GM23338 (cell line): ENCODE results near the gene SLC13A4. TPM values are rescaled to one million over a fixed set of nuclear protein-coding genes. Genes with fewer than 3 reads are reported as not detected.

Experiments
- ATAC-seq: fragments of 200-7000 bp; cut with Tn5 transposase; 3 replicates; pipeline ENCODE4 v1.9.1; 2020
- DNase-seq: peaks from one replicate; pipeline ENCODE4 v3.0.0-alpha.2; 2015; ENCODE audit warnings: low spot score
- H2AFZ ChIP-seq: fragments of 200-600 bp; sonication (generic); 2 replicates; pipeline ENCODE4 v1.8.0; 2016; ENCODE audit warnings: antibody characterized with exemption, mild to moderate bottlenecking, moderate library complexity
- H3F3A ChIP-seq: fragments of 200-600 bp; sonication (generic); replicated peaks from 2 replicates; pipeline ENCODE4 v1.8.0; 2017; ENCODE audit warnings: antibody characterized with exemption, mixed run types, low read depth
- H3K27ac ChIP-seq: fragments of 200-600 bp; sonication (generic); 2 replicates; pipeline ENCODE4 v1.6.1; 2016; ENCODE audit warnings: low read depth
- H3K27me3 ChIP-seq: fragments of 200-600 bp; sonication (generic); 2 replicates; pipeline ENCODE4 v1.8.0; 2016; ENCODE audit warnings: mild to moderate bottlenecking, mixed run types, moderate library complexity; ENCODE audit not compliant: insufficient read depth
- H3K36me3 ChIP-seq: fragments of 200-600 bp; sonication (generic); 2 replicates; pipeline ENCODE4 v1.8.0; 2016; ENCODE audit warnings: mild to moderate bottlenecking; ENCODE audit not compliant: insufficient read depth
- H3K4me1 ChIP-seq: fragments of 200-600 bp; sonication (generic); 2 replicates; pipeline ENCODE4 v1.8.0; 2016; ENCODE audit warnings: mild to moderate bottlenecking, moderate library complexity; ENCODE audit not compliant: insufficient read depth
- H3K4me2 ChIP-seq: fragments of 200-600 bp; sonication (generic); 2 replicates; pipeline ENCODE4 v1.7.1; 2017; ENCODE audit warnings: mixed run types
- H3K4me3 ChIP-seq: fragments of 200-600 bp; sonication (generic); 2 replicates; pipeline ENCODE4 v1.6.1; 2016; ENCODE audit warnings: mixed run types
- H3K79me2 ChIP-seq: fragments of 200-600 bp; sonication (generic); replicated peaks from 2 replicates; pipeline ENCODE4 v1.8.0; 2017; ENCODE audit warnings: mild to moderate bottlenecking; ENCODE audit not compliant: insufficient read depth
- H3K9me2 ChIP-seq: fragments of 200-600 bp; sonication (generic); 2 replicates; pipeline ENCODE4 v1.8.0; 2017; ENCODE audit not compliant: insufficient read depth
- H4K20me1 ChIP-seq: fragments of 200-600 bp; sonication (generic); replicated peaks from 2 replicates; pipeline ENCODE4 v1.8.0; 2017; ENCODE audit warnings: mild to moderate bottlenecking; ENCODE audit not compliant: insufficient read depth
- H3K27ac Mint-ChIP-seq: 2 replicates; pipeline ENCODE4 v1.8.0; 2020; ENCODE audit warnings: inconsistent platforms, mild to moderate bottlenecking, moderate library complexity, mixed read lengths
- H3K27me3 Mint-ChIP-seq: 3 replicates; pipeline ENCODE4 v1.8.0; 2022; ENCODE audit warnings: low read depth, mild to moderate bottlenecking, moderate library complexity, mixed read lengths, inconsistent platforms; ENCODE audit not compliant: insufficient read depth, poor library complexity
- H3K36me3 Mint-ChIP-seq: 3 replicates; pipeline ENCODE4 v1.8.0; 2021; ENCODE audit warnings: low read depth, mild to moderate bottlenecking, inconsistent platforms, moderate library complexity, mixed read lengths
- H3K4me1 Mint-ChIP-seq: 3 replicates; pipeline ENCODE4 v1.8.0; 2020; ENCODE audit warnings: mild to moderate bottlenecking, inconsistent platforms, mixed read lengths
- H3K4me3 Mint-ChIP-seq: 3 replicates; pipeline ENCODE4 v1.8.0; 2021; ENCODE audit warnings: moderate library complexity, mild to moderate bottlenecking, inconsistent platforms, mixed read lengths
- H3K9me3 Mint-ChIP-seq: 3 replicates; pipeline ENCODE4 v1.8.0; 2020; ENCODE audit warnings: moderate library complexity, mild to moderate bottlenecking, inconsistent platforms, mixed read lengths
- CREB1 ChIP-seq: fragments of 250-450 bp; sonication (Bioruptor Pico); IDR thresholded peaks from 2 replicates; pipeline ENCODE4 v1.5.0; 2020; ENCODE audit warnings: low read depth, mild to moderate bottlenecking, moderate library complexity
- EZH2phosphoT487 ChIP-seq: fragments of 200-600 bp; sonication (generic); IDR thresholded peaks from one replicate; pipeline ENCODE4 v1.8.1; 2018; ENCODE audit warnings: antibody characterized with exemption; ENCODE audit not compliant: unreplicated experiment
- ZNF462 ChIP-seq: fragments of 250-450 bp; sonication (Bioruptor Pico); IDR thresholded peaks from 2 replicates; pipeline ENCODE4 v1.5.0; 2020; ENCODE audit warnings: mild to moderate bottlenecking, moderate library complexity
- polyA plus RNA-seq: library from polyadenylated mRNA; unstranded; fragments of >200 nt; fragmentation: Nextera tagmentation; extraction: Ambion mirVana; gene quantifications from 2 replicates; pipeline ENCODE4 v1.2.1, GENCODE V29; 2016
- total RNA-seq: library from RNA; depleted of rRNA; stranded (reverse); fragments of >200 nt; shearing (Covaris generic); gene quantifications from 2 replicates; pipeline ENCODE4 v1.2.3, GENCODE V29; 2014
- TF ChIP-seq, protein P1 (sequence below): IDR thresholded peaks from 2 replicates; pipeline ENCODE4 v1.6.1; 2016; ENCODE audit warnings: antibody characterized with exemption

The SLC13A4 gene
- total and polyA plus RNA-seq, 2 experiments from 2014 or later: 1.7 to 2.3 TPM

GRCh38 chr7:135734343-135734689 lies 6.3 kb upstream of the SLC13A4 start:
- Histone ChIP-seq H4K20me1 (no peaks in the 10 kb centered on the region), H3K79me2 (no peaks in the 10 kb centered on the region), H3K36me3 (no peaks in the 10 kb centered on the region), H2AFZ (no peak overlapping the region), H3F3A (no peaks in the 10 kb centered on the region), H3K27me3 (no peaks in the 10 kb centered on the region), H3K9me2 (no peaks in the 10 kb centered on the region), H3K4me2 (no peak overlapping the region), H3K27ac (no peak overlapping the region), H3K4me1 (no peaks in the 10 kb centered on the region), H3K4me3 (no peak overlapping the region)
- H3K27me3 Mint-ChIP-seq: peaks cover 4% of the 10 kb centered on the region
- DNase-seq (no peak), ATAC-seq (no peak)
- H3K9me3 Mint-ChIP-seq: no peaks in the 10 kb centered on the region
- no peak overlapping the region for H3K27ac Mint-ChIP-seq
- H3K4me1 Mint-ChIP-seq: no peaks in the 10 kb centered on the region
- H3K4me3 Mint-ChIP-seq: no peak overlapping the region
- TF ChIP-seq CREB1: no peak
- TF ChIP-seq, protein P1, sequence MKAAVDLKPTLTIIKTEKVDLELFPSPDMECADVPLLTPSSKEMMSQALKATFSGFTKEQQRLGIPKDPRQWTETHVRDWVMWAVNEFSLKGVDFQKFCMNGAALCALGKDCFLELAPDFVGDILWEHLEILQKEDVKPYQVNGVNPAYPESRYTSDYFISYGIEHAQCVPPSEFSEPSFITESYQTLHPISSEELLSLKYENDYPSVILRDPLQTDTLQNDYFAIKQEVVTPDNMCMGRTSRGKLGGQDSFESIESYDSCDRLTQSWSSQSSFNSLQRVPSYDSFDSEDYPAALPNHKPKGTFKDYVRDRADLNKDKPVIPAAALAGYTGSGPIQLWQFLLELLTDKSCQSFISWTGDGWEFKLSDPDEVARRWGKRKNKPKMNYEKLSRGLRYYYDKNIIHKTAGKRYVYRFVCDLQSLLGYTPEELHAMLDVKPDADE: no peak
- TF ChIP-seq ZNF462 (CRISPR knock-in tag): no peak
- no peak for TF ChIP-seq EZH2phosphoT487
- H3K36me3 Mint-ChIP-seq: no peaks in the 10 kb centered on the region
